HS-5 (cell line): ENCODE results near the gene DAG1.

Source experiments
- DNase-seq: peaks from one replicate; pipeline ENCODE4 v3.0.0-alpha.2; 2012; ENCODE audit warnings: low read depth

DAG1 gene

GRCh38 chr3:49554633-49555265 is 84.7 kb downstream of the DAG1 start:
- no peak for DNase-seq

DNA sequence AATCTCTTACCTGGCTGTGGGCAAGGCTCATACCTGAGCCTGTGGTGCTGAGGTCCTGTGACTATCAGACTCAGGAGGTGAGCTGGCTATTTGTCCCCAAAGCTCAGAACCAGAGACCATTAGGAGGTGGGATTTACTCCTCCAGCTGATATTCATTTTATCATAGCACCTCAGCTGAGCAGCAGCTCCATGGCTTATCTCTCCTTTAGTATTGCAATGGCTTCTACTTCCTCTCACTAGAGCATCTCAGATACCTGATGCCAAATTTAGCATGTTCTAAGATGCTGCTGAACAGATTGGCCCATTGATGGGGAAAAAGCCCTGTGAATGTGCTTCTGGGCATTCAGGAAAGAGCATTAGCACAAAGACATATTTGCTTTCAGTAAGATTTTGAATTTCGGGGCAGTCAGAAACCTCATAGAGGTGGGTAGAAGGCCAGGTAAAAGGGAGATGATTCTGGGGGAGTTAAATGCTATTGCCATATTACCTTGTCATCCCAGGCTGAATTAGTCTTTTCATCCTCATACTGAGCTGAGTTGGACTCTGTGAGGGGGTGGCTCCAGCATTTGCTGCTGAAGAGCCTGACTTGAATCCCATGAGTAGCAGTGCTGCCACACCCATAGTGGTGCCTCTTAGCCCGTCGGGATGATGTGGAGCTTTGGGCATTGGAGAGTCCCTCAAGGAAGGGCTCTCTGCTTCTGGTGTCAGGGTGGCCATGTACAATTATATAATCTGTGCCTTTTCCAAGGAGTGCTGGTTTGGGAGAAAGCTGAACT is 86.6 kb downstream of the DAG1 start:
- DNase-seq, result no peak

DNA sequence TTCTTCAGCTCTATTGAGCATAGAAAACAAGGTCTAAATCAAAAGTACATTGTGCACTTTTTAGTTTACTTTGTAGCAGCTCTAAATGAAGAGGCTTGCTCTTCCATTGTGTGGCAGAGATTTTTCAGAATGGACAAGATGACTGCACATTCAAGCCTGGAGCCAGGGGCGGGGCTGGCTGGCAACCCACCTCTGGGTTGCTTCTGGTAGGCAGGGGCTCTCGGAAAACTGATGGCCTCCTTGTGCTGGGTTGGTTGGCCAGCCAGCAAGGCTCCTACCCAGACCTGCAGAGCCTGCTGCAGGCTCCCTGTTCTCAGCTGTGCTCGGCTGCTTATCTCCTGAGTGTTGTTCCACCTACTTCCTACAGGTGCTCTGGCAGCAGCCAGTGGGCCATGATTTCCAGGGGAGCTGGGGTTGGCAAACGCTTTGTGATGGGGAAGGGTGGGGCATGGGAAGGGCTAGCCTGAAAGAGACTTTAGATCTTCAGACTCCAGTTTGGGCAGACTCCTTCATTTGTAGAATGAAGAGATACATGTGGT is 93.0 kb downstream of the DAG1 start:
- no peak for DNase-seq

GRCh38 chr3:49563766-49564165 is 93.7 kb downstream of the DAG1 start:
- DNase-seq, result no peak

- DNase-seq, result no peak
Measured at GRCh38 chr3:49566312-49566711, 96.2 kb downstream of the DAG1 start.

DNA sequence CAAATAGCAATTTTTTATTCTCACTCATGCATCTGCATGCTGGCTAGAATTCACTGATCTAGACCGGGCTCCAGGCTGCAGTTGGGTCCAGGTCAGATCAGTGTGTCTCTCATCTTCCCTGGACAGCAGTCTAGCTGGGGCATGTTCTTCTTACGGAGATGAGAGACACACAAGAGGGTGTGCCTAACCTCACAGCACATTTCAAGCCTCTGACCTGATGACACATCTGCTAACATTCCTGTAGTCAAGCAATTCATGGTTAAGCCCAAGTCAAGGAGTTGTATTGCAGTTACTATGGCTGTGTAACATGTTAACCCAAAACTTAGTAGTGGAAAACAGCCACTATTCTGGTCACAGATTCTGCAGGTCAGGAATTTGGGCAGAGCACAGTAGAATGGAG is 97.3 kb downstream of the DAG1 start:
- no peak for DNase-seq

GRCh38 chr3:49568965-49569364 is 98.9 kb downstream of the DAG1 start:
- DNase-seq, result no peak

DNA sequence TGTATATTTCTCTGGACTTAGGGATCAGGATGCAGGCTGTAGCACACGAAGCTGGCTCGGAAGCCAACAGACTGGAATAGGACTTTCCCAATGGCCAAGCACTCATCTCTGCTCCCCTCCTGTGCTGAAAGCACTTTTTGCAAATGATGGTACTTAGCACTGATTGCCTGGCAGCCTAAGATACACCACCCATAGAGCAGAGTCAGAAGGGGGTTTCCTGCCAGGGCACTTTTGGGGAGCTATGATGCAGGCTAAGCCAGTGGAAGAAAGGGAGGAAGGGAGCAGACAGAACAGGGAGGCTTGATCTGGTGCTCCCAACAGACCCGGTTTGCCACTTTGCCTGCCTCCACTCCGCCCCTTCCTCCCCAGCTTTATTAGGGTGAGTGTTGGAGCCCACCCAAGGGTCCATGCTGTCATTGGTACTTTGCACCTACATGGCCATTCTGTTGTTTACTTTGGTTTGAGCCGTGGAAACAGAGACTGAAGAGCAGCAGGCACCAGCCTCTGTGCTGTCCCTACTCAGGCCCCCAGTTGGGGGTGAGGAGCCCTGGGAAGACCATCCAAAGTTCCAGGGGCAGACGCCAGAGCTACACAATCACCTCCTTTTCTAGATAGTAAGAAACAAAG is 100.1 kb downstream of the DAG1 start:
- DNase-seq, result no peak

GRCh38 chr3:49582177-49582576 is 112.1 kb downstream of the DAG1 start:
- DNase-seq, result no peak
